Activated T-cell treated with anti-CD3 and anti-CD28 coated beads, Interleukin-2, amount 50 U/mL, for 24 hours (primary cell): Measurements from ENCODE around the gene B4GALT2.
A peak's percentile ranks its signal among the peaks of the same experiment; 100 is the strongest.

Experiments used
- DNase-seq: peaks from one replicate; pipeline ENCODE4 v3.0.0-alpha.2; 2020
- H3K27ac Mint-ChIP-seq: 2 replicates; pipeline ENCODE4 v1.8.0; 2020; ENCODE audit warnings: mild to moderate bottlenecking, mixed read lengths
- H3K27me3 Mint-ChIP-seq: 2 replicates; pipeline ENCODE4 v1.8.0; 2020; ENCODE audit warnings: mixed read lengths
- H3K36me3 Mint-ChIP-seq: 2 replicates; pipeline ENCODE4 v1.8.0; 2020; ENCODE audit warnings: low read depth, mixed read lengths
- H3K4me1 Mint-ChIP-seq: 2 replicates; pipeline ENCODE4 v1.8.0; 2020; ENCODE audit warnings: low read depth, mixed read lengths
- H3K4me3 Mint-ChIP-seq: 2 replicates; pipeline ENCODE4 v1.8.0; 2020; ENCODE audit warnings: mild to moderate bottlenecking, moderate library complexity, mixed read lengths
- H3K9me3 Mint-ChIP-seq: 2 replicates; pipeline ENCODE4 v1.8.0; 2020; ENCODE audit warnings: mixed read lengths

B4GALT2 gene

DNA sequence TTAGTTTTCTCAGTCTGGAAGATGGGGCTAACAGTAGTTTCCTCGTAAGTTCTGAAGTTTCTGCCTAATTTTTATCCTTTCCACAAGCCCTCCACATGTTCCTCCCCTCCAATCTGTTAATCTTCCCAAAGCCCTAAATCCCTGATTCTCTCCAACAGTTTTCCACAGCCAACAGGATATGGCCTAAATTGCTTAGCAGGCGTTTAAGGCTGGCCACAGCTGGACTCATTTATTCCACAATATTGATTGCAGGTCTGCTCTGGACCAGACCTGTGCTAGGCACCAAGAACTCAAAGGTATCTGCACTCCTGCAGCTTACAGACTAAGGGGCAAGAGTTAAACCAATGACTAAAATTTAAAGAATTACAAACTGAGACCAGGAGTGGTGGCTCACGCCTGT is 48.3 kb downstream of the B4GALT2 start:
- no peak overlapping the region for H3K27ac Mint-ChIP-seq
- no peak overlapping the region for H3K4me3 Mint-ChIP-seq
- peaks cover 11% of the 10 kb centered on the region for H3K36me3 Mint-ChIP-seq
- H3K27me3 Mint-ChIP-seq, result no peaks in the 10 kb centered on the region
- no peak for DNase-seq
- H3K9me3 Mint-ChIP-seq, result no peaks in the 10 kb centered on the region
- H3K4me1 Mint-ChIP-seq, result peaks cover 26% of the 10 kb centered on the region

- Mint-ChIP-seq H3K27me3 (no peaks in the 10 kb centered on the region), H3K9me3 (no peaks in the 10 kb centered on the region), H3K4me3 (peak overlapping the region; percentile 91)
These were observed 50.4 kb downstream of the B4GALT2 start for GRCh38 chr1:44029260-44029910.

DNA sequence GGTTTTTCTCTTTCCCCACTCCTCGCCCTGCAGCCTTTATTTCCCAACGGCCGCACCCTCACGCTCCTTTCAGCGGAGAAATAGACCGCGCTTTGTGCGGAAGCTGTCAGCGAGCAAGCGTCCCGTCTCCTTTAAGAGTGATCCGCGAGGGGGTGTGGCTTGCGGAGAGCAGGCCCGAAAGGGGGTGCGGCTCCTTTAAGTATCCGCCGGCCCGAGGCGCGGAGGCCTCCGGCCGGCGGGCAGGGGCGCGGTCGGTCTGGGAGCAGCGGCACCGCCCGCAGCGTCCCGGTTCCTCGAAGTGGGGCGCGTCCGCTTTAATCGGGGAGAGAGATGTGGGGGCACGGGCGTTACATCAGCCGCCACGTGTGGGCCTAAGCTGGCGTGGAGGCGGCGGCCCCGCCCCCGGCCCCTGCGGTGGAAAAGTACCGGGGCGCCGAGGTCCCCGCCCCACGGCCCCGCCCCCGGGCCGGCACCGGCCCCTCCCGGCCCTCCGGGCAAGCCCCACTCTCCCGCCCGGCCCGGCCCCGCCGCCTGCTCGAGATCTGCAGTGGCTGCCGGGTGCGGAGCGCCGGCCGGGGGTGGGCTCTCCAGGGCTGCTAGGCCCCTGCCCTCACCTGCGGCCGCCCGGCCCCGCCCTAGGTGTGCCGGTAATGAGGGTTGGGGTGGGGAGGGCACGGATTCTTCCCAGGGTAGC is 51.0 kb downstream of the B4GALT2 start:
- Mint-ChIP-seq H3K4me1 (peaks cover 28% of the 10 kb centered on the region), H3K27ac (peak overlapping the region; percentile 98), H3K4me3 (peak overlapping the region; percentile 91), H3K27me3 (no peaks in the 10 kb centered on the region), H3K9me3 (no peaks in the 10 kb centered on the region), H3K36me3 (peaks cover 4% of the 10 kb centered on the region)
- DNase-seq, result peak; percentile 94

More at GRCh38 chr1:44029260-44029910, 50.4 kb downstream of the B4GALT2 start:
- no peak for DNase-seq
- Mint-ChIP-seq H3K36me3 (peaks cover 6% of the 10 kb centered on the region), H3K4me1 (peaks cover 28% of the 10 kb centered on the region), H3K27ac (peak overlapping the region; percentile 98)

- DNase-seq, result peak; percentile 76
- Mint-ChIP-seq H3K27me3 (no peaks in the 10 kb centered on the region), H3K9me3 (no peaks in the 10 kb centered on the region), H3K4me3 (peak overlapping the region; percentile 85), H3K36me3 (peaks cover 2% of the 10 kb centered on the region), H3K4me1 (peaks cover 28% of the 10 kb centered on the region), H3K27ac (peak overlapping the region; percentile 85)
These were observed 51.7 kb downstream of the B4GALT2 start for GRCh38 chr1:44030605-44031251.

DNA sequence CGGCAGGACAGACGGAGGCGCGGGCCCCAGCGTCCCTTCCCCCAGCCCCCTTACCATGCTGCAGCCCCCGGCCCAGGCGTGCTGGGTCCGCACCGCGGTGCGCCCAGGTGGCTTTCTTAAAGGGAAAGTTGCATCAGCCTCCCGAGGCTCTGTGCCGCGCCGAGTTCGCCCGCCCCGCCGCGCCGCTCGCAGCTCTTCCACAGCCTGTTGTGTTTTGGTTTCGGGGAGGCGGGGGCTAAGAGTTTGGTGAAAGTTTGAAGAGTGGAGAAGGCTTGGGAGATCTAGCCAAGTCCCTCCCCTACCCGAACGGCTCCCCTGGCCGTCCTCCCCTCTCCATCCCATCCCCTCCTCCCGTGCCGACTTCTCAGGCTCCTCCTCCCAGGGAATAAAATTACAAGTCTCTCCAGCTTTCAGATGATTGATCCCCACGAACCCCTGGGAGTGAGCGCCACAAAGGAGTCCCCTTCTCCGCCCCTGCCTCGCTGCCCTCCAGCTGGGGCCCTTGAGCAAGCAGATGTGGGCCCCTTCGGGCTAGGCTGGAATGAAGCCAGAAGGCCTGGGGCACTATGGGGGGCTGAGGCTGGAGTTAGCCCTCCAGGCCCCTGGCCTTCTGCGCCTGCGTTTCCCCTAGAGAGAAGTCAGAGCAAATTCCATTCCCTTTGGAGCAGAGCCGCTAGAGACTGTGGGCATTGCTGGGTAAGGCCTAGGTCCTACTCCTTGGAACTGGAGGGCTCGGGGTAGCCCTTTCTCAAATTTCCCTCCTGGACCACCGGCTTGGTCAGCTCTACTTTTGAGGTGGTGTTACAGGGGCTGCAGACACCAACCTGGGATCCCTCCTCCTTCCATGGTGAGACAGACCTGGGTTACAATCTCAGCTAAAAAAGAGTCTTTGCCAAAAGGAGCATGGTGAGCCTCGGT is 52.5 kb downstream of the B4GALT2 start, which contains the start of gene SLC6A9:
Gene SLC6A9 (minus strand): TSS at position 211 of the 918 bp plus-strand sequence. CDS start 7,185 bp downstream, outside the sequence.
- H3K27me3 Mint-ChIP-seq, result no peaks in the 10 kb centered on the region
- peak within 1 kb of the TSS; percentile 85 for H3K4me3 Mint-ChIP-seq
- H3K4me1 Mint-ChIP-seq, result peaks cover 30% of the 10 kb centered on the region
- peaks cover 2% of the 10 kb centered on the region for H3K36me3 Mint-ChIP-seq
- peak within 1 kb of the TSS; percentile 85 for H3K27ac Mint-ChIP-seq
- no peaks in the 10 kb centered on the region for H3K9me3 Mint-ChIP-seq
- DNase-seq, result peak; percentile 75

DNA sequence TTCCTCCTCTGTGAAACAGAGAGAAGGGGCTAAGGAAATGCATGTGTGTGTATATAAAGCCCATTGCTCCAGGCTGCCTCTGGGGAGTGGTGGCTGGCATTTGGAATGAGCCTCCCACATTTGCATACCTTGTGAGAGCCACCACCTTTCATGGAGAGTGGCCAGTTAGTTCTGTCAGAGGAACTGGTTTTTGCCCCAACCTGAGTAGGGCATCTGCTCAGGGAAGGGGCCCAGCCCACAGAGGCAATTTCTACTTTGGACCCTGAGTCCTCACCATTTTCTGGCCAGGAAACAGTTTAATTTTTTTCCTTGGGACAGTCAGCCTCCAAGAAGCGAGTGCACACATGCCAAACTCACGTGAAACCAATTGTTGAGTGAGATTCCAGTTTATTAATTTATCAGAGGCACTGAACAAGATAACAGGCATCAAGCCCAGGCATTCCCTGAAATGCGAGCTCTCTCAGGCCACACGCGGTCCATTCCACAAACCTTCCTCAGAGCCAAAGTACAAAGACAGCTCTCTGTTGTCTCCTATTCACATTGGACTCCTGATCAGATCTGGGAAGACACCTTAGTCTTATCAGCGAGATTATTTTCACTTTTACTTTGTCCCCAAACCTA is 53.3 kb downstream of the B4GALT2 start:
- Mint-ChIP-seq H3K4me3 (peak overlapping the region; percentile 85), H3K9me3 (no peaks in the 10 kb centered on the region), H3K36me3 (peaks cover 2% of the 10 kb centered on the region), H3K27ac (peak overlapping the region; percentile 8), H3K4me1 (peaks cover 32% of the 10 kb centered on the region), H3K27me3 (no peaks in the 10 kb centered on the region)
- DNase-seq, result no peak

GRCh38 chr1:44033041-44033575 is 54.1 kb downstream of the B4GALT2 start:
- Mint-ChIP-seq H3K9me3 (no peaks in the 10 kb centered on the region), H3K4me1 (peaks cover 30% of the 10 kb centered on the region), H3K27ac (no peak overlapping the region), H3K36me3 (peaks cover 2% of the 10 kb centered on the region), H3K27me3 (no peaks in the 10 kb centered on the region), H3K4me3 (no peak overlapping the region)
- DNase-seq, result no peak

DNA sequence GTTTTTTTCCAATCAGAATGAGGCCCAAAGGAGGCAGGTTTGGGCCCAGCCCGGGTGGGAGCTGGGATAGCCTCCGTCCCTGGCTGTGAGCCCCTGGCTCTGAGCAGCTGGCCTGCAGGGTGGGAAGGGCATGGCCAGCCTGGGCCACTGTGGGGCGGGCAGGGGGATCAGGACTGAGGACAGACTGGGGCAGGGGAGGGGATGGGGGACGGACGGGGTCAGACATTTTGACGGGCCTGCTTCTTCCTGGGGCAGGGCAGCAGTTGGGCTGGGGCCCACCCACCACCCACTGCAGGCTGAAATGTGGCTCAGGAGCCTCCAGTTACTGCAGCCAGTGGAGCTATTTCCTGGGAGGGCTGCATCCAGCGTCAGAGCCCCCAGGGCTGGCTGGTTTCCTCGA is 54.7 kb downstream of the B4GALT2 start:
- Mint-ChIP-seq H3K4me3 (no peak overlapping the region), H3K4me1 (peaks cover 26% of the 10 kb centered on the region), H3K9me3 (no peaks in the 10 kb centered on the region), H3K27ac (no peak overlapping the region), H3K36me3 (peaks cover 2% of the 10 kb centered on the region), H3K27me3 (no peaks in the 10 kb centered on the region)
- DNase-seq, result no peak

DNA sequence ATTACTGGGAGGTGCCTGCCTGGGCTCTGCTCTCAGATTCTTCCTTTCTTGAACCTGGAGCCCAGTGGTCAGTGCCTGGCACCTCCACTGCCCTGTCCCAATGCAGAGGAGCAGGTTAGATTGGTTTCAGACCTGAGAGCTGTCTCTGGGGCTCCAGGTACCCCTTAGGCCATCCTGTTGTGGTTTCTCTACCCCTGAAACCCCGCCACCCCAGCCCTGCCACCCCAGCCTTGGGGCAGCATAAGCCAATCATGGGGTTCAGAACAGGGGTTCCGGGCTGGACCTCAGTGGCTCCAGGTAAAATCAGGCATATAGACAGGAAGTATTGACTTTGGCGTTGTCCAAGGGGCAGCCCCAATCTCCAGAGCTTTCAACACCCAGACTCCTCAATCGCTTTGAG is 55.4 kb downstream of the B4GALT2 start:
- DNase-seq, result no peak
- H3K36me3 Mint-ChIP-seq, result peaks cover 2% of the 10 kb centered on the region
- H3K27me3 Mint-ChIP-seq, result no peaks in the 10 kb centered on the region
- peaks cover 19% of the 10 kb centered on the region for H3K4me1 Mint-ChIP-seq
- no peaks in the 10 kb centered on the region for H3K9me3 Mint-ChIP-seq
- no peak overlapping the region for H3K27ac Mint-ChIP-seq
- H3K4me3 Mint-ChIP-seq, result no peak overlapping the region

- no peak overlapping the region for H3K27ac Mint-ChIP-seq
These were observed 56.1 kb downstream of the B4GALT2 start for GRCh38 chr1:44034976-44035716.

GRCh38 chr1:44035726-44036408 is 56.9 kb downstream of the B4GALT2 start:
- H3K27ac Mint-ChIP-seq, result no peak overlapping the region
- no peak for DNase-seq
- H3K36me3 Mint-ChIP-seq, result peaks cover 2% of the 10 kb centered on the region
- peaks cover 4% of the 10 kb centered on the region for H3K27me3 Mint-ChIP-seq
- peaks cover 15% of the 10 kb centered on the region for H3K4me1 Mint-ChIP-seq
- no peaks in the 10 kb centered on the region for H3K9me3 Mint-ChIP-seq
- no peak overlapping the region for H3K4me3 Mint-ChIP-seq

More at GRCh38 chr1:44034976-44035716, 56.1 kb downstream of the B4GALT2 start:
- Mint-ChIP-seq H3K4me1 (peaks cover 15% of the 10 kb centered on the region), H3K4me3 (no peak overlapping the region), H3K27me3 (peaks cover 3% of the 10 kb centered on the region), H3K9me3 (no peaks in the 10 kb centered on the region), H3K36me3 (peaks cover 2% of the 10 kb centered on the region)
- DNase-seq, result no peak

DNA sequence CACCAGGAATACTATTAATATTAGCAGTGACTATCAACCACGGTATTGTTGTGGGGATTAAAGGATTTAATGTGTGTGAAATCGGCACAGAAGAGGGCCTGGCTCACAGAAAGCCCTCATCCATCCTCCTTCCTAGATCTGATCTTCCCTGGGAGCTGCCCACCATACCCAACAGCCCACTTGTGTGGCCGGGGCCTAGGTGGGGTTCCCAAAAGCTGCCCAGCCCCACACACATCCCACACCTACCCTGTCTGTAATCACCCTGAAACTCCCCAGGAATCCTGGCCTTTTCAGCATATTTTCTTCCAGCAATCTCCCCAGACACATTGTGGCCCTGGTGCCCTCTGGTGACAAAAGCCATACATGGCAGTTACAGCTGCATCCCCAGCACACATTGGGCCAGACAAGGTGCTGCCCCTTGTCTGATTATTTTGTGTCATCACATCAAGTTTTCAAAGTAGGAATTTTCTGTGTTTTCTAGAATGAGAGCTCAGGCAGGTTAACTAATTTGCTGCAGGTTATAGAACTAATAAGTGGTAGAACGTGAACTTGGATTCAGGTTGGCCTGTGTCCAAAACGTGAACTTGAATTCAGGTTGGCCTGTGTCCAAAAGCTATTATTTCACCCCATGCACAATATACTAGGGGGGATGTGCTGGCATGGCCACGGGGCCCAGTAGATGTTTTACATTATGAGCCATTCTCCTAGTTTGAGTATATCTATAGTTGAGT is 57.6 kb downstream of the B4GALT2 start:
- H3K27ac Mint-ChIP-seq, result no peak overlapping the region
- peaks cover 11% of the 10 kb centered on the region for H3K4me1 Mint-ChIP-seq
- no peaks in the 10 kb centered on the region for H3K9me3 Mint-ChIP-seq
- peaks cover 6% of the 10 kb centered on the region for H3K27me3 Mint-ChIP-seq
- H3K4me3 Mint-ChIP-seq, result no peak overlapping the region
- no peaks in the 10 kb centered on the region for H3K36me3 Mint-ChIP-seq
- DNase-seq, result peak; percentile 77
